Coronary artery (tissue), 2 donors: ENCODE results near the gene NINJ2.
"Not testable (repeated sequence)": the region's sequence is repeated elsewhere in the genome, so short reads cannot be mapped to it uniquely, and the experiment has no call there.

ENCODE experiments used
- DNase-seq: peaks from one replicate; pipeline ENCODE4 v3.0.0-alpha.2; 2017; ENCODE audit warnings: low spot score
- H3K27ac ChIP-seq, 2 donors: fragments of 200-600 bp; sonication (generic); one replicate each; pipeline ENCODE4 v1.5.1; 2016 to 2019
- H3K4me3 ChIP-seq: fragments of 200-600 bp; sonication (generic); 2 replicates; pipeline ENCODE4 v1.5.1; 2016; ENCODE audit warnings: mild to moderate bottlenecking, moderate library complexity
- TF ChIP-seq, protein P1 (sequence below): fragments of 200-600 bp; sonication (generic); IDR thresholded peaks from one replicate; pipeline ENCODE4 v1.5.1; 2019; ENCODE audit warnings: antibody characterized with exemption

NINJ2 gene, protein sequence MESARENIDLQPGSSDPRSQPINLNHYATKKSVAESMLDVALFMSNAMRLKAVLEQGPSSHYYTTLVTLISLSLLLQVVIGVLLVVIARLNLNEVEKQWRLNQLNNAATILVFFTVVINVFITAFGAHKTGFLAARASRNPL

DNA sequence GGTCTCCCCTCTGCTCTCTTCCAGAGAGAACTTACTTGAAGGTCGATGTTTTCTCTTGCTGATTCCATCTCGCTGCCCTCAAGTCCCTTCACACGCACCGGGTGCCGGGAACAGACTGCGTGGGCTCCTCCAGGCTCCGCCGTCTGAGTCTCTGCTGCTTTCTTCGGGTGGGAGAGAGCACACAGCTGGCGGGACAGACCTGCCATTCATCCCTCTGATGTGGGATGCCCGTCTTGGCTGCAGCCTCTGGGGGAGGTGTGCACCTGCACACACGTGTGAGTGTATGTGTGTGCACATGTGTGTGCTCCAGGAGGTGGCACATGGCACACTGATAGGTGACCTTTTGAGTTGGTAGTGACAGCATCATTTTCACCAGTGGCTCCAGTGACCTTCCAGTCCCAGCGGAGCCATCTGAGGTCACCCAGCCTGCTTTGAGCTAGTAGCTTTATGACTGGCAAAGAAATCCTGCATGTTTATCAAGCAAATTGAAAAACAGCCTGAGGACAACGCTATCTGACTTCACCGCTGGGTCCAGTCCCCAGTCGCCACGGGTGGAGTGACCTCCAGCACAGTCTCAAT lies at the start of gene NINJ2:
TSS of gene NINJ2 (minus strand) at position 153 of the 579 bp plus-strand sequence. CDS start at position 68, 85 bp downstream.
- DNase-seq, result no peak
- Histone ChIP-seq H3K27ac (peak within 1 kb of the TSS; percentile 37 to 68), H3K4me3 (peak within 1 kb of the TSS; percentile 65)
- TF ChIP-seq, protein P1, sequence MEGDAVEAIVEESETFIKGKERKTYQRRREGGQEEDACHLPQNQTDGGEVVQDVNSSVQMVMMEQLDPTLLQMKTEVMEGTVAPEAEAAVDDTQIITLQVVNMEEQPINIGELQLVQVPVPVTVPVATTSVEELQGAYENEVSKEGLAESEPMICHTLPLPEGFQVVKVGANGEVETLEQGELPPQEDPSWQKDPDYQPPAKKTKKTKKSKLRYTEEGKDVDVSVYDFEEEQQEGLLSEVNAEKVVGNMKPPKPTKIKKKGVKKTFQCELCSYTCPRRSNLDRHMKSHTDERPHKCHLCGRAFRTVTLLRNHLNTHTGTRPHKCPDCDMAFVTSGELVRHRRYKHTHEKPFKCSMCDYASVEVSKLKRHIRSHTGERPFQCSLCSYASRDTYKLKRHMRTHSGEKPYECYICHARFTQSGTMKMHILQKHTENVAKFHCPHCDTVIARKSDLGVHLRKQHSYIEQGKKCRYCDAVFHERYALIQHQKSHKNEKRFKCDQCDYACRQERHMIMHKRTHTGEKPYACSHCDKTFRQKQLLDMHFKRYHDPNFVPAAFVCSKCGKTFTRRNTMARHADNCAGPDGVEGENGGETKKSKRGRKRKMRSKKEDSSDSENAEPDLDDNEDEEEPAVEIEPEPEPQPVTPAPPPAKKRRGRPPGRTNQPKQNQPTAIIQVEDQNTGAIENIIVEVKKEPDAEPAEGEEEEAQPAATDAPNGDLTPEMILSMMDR, result no peak

DNA sequence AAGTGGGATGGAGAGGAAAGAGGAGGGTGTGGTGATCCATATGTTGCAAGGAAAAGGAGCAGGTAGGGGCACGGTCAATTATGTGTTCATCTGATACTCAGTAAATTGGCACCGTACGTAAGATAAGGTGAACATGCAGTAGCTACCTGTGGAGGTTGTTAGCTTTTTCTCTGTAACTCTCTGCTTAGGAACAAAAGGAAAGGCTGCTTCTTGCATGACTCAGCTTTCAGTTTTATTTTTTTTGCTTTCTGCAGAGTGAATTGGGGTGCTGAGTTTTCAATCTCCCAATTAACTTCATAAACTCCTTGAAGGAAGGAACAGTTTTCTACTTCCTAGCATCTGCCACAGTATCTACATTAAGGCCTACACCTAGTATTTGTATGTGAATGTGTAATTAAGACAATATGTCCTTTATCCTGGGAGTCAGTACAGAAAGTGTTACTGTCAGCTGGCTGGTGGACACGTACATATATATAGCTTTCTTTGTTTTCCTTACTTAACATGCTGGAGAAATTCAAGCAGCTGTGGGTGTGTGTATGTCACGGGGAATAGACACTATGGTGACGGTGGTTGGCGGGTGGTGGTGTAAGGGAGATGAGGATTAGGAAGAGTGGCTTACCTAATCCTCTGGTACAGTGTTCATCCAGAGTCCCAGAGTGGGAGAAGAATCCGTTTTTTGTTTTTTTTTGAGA lies 49.1 kb upstream of the NINJ2 start:
- DNase-seq, result no peak
- H3K27ac ChIP-seq, result no peak overlapping the region
- H3K4me3 ChIP-seq, result no peak overlapping the region
- TF ChIP-seq, protein P1, result no peak

DNA sequence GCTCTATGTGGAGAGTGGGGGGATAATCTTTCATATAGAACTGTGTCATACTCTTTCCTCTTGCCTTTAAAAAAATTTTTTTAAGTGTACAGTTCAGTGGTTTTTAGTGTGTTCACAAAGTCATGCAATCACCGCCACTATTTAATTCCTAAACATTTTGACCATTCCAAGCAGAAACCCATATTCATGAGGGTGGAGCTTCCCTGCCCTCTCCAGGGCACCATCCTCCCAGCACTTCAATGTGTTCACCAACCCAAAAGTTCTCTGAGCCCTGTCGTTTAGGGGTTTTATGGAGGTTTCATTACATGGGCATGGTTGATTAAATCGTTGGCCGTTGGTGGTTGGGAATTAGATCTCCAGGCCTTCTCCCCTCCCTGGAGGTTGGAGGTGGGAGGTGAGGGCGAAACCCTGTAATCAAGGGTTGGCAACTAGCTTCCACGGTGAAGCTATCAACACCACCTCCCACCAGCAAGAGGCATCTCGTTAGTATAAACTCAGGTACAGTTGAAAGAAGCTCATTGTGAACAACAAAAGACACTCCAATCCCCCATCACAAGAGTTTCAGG lies 46.3 kb upstream of the NINJ2 start:
- DNase-seq, result no peak
- Histone ChIP-seq H3K4me3 (no peak overlapping the region), H3K27ac (no peak overlapping the region)
- TF ChIP-seq, protein P1, result no peak

DNA sequence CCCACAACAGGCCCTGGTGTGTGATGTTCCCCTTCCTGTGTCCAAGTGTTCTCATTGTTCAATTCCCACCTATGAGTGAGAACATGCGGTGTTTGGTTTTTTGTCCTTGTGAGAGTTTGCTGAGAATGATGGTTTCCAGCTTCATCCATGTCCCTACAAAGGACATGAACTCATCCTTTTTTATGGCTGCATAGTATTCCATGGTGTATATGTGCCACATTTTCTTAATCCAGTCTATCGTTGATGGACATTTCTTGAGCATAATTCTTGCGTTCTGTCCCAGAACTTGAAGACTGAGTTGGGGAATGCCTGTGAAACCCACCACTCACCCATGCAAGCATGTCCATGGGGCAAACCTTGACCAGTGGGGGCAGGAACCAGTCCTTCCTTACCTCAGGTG lies 44.8 kb upstream of the NINJ2 start:
- not testable (repeated sequence) for H3K27ac ChIP-seq, H3K4me3 ChIP-seq, DNase-seq

DNA sequence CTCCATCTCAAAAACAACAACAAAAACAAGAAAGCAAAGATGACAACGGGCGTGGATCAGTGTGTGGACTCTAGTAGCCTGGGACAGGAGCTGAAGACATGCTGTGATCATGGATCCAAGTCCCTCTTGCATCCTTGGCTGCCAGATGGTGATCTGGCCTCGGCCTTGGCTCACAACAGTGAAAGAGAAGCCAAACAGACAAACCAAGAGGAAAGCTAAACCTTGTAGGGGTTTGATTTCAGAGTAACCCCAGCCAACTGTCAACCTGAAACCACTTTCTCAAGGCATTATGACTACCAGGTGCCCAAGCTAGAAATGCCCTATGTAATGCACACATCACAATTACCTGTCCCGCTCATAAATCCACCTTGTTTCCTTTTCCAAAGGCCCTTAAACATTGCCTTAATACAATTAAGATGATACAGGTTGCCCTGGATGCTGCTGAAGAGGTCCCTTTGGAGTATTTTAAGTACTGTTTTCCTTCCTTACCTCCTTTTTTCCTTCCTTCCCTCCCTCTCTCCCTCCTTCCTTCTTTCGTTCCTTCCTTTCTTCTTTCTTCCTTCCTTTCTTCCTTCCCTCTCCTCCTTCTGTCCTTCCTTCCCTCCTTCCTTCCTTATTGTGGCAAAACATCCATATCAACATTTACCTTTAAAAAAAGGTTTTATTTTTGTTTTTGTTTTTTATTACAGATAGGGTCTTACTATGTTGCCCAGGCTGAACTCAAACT lies 41.4 kb upstream of the NINJ2 start:
- Histone ChIP-seq H3K27ac (no peak overlapping the region), H3K4me3 (no peak overlapping the region)
- TF ChIP-seq, protein P1, result no peak
- DNase-seq, result no peak

DNA sequence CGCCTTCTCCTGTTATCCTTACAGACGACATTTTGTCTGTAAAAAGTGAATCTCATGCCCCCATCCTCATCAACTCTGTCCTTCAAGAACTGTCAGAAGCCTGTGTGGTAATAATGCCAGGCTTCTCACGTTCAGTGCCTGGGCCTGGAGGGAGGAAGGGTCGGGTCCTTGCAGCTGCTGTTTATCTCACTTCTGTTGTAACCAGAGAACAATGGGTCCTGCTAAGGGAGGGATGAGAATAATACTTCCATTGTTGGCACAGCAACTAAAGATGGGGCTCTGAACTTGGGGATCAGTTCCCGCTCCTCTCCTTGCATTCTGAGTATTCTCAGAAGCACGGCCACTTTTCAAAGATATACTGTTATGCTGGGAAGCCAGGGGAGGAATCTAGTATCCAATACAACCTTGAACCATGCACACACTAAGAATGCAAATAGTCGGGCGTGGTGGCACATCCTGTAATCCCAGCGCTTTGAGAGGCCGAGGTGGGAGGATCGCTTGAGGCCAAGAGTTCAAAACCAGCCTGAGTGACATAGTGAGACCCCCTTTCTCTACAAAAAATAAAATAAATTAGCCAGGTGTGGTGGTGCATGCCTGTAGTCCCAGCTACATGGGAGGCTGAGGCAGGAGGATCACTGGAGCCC lies 38.8 kb upstream of the NINJ2 start:
- Histone ChIP-seq H3K4me3 (no peak overlapping the region), H3K27ac (no peak overlapping the region)
- no peak for DNase-seq
- TF ChIP-seq, protein P1, result no peak

DNA sequence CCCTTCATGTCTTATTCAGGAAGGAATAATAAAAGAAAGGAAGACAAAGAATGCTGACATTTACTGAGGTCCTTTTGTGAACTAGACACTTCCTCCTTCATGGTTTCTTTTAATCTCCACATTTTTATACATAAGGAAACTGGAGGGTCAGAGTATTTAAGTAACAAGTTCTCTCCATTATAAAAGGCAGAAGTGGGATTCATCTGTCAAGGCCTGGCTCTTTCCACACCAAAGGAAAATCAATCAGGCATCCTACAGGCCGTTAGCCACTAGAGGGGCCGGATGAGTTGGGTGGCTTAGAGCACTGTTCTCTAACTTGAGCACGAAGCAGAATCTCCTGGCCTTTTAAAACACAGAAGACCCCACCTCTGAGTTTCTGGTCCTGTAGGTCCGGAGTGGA lies 36.8 kb upstream of the NINJ2 start:
- Histone ChIP-seq H3K4me3 (no peak overlapping the region), H3K27ac (no peak overlapping the region)
- TF ChIP-seq, protein P1, result no peak
- DNase-seq, result no peak

DNA sequence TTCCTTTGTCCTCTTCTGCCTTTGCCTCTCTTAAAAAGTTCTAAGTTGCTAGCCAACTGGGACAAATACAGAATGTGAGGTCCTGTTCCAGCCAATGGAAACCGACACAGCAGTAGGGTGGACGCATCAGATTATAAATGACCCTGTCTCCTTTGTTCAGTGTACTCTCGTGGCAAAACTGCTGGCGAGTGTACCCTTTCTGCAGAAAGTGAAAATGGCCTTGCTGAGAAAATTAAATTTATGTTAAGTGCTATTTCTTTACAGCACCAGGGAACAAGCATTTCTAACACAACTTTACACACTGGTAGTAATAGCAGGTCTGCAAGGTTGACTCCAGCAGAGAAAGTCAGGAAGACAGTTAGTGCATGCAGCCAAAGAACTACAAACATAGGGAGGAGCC lies 35.0 kb upstream of the NINJ2 start:
- not testable (repeated sequence) for DNase-seq, H3K27ac ChIP-seq, H3K4me3 ChIP-seq
